ENCODE data around the gene CRYBG1.

The CRYBG1 gene

GRCh38 chr6:106421496-106421895, 61.0 kb downstream of the CRYBG1 start:
- DNase-seq (ENCODE audit: low spot score): no peak

- no peak for DNase-seq (ENCODE audit: low spot score)
These were observed 62.0 kb downstream of the CRYBG1 start for GRCh38 chr6:106422534-106422933.

GRCh38 chr6:106425382-106425781, 64.9 kb downstream of the CRYBG1 start:
- no peak for DNase-seq (ENCODE audit: low spot score)

DNA sequence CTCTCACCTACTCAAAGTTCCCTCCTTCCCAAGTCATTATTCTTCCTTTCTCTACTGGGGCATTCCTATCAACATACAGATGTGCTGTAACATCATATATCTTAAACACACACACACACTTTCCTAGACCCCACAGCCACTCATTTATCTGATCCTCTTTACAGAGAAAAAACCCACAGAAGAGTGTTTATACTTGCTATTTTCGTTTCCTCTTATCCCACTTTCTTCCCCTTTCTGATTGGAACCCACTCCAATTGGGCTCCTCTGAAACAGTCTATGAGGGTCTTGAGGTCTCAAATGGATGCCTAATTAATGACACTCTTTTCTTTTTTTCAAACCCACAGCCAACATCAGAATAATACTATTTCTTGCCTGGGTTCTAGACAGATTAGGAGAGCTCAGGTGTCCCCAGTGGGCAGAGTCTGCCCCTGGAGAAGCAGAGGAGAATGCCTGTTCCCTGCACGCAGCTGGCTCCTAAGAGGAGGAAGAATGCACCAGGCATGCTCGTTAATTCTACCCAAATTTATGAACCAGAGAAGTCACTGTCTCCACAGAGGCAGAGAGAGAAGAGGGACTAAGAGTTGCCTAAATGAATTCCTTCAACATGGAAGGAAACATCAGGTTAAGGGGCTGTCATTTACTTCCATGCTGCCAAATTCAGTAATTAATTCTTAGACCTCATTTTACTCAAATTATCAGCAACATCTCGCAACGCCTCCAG, 65.9 kb downstream of the CRYBG1 start:
- no peak for DNase-seq (ENCODE audit: low spot score)

GRCh38 chr6:106430466-106430865, 69.9 kb downstream of the CRYBG1 start:
- no peak for DNase-seq (ENCODE audit: low spot score)

- DNase-seq (ENCODE audit: low spot score): no peak
These were observed 70.9 kb downstream of the CRYBG1 start for GRCh38 chr6:106431405-106431804.

GRCh38 chr6:106431972-106432371, 71.5 kb downstream of the CRYBG1 start:
- DNase-seq (ENCODE audit: low spot score): no peak

GRCh38 chr6:106434530-106434929, 74.0 kb downstream of the CRYBG1 start:
- no peak for DNase-seq (ENCODE audit: low spot score)

DNA sequence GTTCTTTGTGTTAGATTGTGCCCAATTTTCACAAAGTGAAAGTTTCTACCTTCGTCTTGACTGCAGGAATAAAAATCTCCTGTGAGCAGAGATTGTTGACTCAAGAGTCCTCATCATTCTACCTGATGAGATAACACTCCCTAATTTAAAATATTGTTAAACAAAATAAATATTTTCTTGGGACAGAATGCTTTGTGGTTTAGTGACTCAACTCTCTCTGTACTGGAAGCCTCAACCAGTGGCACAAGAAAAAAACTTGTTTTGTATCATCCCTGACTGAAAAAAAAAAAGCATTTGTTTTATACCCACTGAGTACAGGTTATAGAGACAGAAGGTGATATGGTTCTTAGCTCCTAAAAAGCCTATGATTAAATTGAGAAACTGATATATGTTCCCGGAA, 78.9 kb downstream of the CRYBG1 start:
- no peak for DNase-seq (ENCODE audit: low spot score)

DNA sequence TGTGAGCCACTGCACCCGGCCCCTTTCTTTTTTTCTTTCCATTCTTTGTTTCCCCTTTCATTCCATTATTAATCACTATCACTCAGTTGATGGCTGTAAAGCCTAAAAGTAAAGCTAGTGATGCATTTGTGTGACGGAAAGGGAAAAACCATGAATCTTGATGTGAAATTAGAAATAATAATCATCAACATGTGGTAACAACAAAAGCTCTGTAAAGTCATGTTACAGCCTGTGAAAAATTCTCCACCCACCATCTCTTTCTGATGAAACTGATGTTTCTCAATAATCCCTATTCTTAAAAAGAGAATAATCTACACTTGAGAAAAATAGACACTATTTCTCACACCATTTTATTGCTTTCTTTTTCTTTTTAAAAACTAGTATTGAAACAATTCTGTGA, 80.0 kb downstream of the CRYBG1 start:
- no peak for DNase-seq (ENCODE audit: low spot score)

DNA sequence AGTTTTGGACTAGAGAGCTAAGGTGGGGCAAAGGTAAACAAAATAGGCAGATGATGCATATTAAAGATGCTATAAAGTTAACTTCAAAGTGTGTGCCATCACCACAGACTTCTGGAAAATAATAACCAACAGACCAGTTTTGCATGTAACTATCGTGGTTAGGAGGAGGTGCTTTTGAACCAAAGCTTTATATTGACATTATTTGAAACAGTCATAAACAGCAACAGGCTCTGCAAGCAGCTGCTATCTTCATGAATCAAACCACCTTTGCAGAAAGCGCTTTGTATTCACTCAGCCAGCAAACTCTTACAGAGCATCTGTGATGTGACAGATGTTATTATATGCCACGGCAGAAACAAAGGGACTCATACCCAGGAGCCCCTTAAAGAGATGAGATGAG, 81.9 kb downstream of the CRYBG1 start:
- DNase-seq (ENCODE audit: low spot score): no peak

DNA sequence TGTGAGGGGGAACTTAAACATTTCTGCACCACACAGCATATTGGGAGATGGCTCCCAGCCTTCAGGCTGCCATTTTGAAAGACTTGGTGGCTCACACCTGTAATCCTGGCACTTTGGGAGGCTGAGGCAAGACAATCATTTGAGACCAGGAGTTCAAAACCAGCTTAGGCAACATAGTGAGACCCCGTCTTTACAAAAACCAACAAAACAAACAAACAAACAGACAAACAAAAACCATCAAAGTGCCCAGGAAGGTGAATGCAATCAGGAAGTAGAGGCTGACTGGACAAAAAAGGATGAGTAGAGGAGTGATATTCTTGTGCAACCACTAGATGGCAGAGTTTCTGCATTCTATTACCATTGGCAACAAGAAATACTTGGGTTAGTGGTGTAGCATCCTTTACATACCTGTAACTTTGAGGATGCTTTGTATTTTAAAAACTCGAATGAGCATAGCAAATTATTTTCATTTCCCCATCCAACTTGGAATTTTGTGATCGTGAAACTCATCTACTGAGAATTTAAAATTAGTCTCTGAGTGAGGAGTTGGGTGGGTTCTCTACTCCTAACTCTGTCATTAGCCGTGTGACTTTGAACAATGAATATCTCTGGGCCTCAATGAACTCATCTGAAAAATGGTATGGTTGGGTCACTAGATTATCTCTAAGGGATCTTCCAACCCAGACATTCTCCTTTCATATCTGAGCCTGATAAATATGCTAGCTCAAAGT, 84.4 kb downstream of the CRYBG1 start:
- peak; percentile 70 for DNase-seq (ENCODE audit: low spot score)

- DNase-seq (ENCODE audit: low spot score): no peak
These were observed 85.0 kb downstream of the CRYBG1 start for GRCh38 chr6:106445508-106445878.

GRCh38 chr6:106446287-106446885, 85.9 kb downstream of the CRYBG1 start:
- no peak for DNase-seq (ENCODE audit: low spot score)

DNA sequence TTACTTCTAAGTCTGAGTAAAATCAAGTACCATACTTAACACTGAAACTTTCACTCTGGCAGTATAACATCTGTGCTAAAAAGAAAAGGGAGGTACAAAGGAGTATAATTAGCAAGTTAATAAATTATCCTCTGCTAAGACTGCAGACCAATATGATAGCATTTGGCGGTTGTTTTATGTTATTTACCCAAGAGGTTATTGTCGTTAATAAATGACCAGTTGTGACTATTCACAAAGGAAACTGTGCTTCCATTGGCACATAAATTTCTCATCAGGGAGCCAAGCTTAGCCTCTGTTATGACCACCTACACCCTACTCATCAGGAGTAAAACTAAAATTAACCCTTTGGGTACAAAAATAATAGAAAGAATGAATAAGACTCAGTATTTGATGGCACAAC, 86.5 kb downstream of the CRYBG1 start:
- DNase-seq (ENCODE audit: low spot score): no peak

DNA sequence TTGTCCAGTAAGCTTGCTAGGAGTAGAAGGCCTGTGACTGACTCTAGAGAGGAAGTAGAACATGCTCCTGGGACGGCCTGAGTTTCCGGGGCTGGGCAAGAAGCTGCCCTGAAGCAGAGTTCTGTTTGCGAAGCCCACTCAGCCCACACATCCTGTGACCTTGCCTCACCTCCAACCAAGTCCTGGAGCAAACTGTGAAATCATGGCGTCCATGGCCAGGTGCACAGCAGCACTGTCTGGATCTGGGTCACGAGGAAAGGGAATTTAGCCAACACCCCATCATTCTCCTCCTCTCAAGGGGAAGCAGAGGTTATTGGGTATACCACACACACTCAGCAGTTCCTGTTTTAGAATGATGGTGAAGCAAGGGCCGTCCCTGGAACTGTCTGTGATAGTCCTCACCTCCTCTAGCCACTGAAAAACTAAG, 87.5 kb downstream of the CRYBG1 start:
- DNase-seq (ENCODE audit: low spot score): no peak

- no peak for DNase-seq (ENCODE audit: low spot score)
These were observed 90.1 kb downstream of the CRYBG1 start for GRCh38 chr6:106450653-106451052.

DNA sequence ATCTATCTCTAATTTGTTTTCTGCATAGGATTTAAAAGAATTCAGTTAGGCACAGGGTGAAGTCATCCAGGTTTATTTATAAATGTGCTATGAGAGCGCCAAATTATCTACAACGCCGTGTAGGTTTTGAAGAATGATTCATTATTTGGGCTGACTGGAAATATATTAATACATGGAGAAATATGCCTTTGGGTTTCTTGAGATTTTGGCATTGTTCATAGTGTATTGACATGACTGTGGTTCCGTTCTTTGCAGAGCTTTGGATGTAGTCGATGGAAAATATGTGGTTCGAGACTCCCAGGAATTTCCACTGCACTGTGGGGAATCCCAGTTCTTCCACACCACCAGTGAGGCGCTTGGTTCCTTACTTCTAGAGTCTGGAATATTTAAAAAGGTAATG, 90.9 kb downstream of the CRYBG1 start:
- DNase-seq (ENCODE audit: low spot score): no peak

DNA sequence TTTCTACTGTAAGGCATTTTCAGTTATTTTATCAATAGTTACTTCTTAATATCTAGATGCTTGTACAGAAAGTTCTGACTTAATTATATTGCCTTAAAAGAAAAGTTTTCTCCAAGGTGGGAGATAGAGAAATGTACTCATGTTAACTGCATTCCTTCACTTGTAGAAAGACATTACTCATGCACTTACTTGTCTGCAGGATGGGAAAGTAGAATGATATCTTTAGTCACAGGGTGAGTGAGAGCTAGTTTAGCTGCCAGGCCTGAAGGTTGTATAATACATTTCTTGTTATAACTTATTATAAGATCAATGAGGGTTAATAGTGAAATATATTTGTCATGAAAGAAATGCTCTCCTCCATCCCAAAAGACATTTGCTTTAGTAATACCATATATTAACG, 92.1 kb downstream of the CRYBG1 start:
- DNase-seq (ENCODE audit: low spot score): no peak

GRCh38 chr6:106453756-106454367, 93.3 kb downstream of the CRYBG1 start:
- DNase-seq (ENCODE audit: low spot score): no peak

GRCh38 chr6:106456756-106457155, 96.2 kb downstream of the CRYBG1 start:
- no peak for DNase-seq (ENCODE audit: low spot score)

DNA sequence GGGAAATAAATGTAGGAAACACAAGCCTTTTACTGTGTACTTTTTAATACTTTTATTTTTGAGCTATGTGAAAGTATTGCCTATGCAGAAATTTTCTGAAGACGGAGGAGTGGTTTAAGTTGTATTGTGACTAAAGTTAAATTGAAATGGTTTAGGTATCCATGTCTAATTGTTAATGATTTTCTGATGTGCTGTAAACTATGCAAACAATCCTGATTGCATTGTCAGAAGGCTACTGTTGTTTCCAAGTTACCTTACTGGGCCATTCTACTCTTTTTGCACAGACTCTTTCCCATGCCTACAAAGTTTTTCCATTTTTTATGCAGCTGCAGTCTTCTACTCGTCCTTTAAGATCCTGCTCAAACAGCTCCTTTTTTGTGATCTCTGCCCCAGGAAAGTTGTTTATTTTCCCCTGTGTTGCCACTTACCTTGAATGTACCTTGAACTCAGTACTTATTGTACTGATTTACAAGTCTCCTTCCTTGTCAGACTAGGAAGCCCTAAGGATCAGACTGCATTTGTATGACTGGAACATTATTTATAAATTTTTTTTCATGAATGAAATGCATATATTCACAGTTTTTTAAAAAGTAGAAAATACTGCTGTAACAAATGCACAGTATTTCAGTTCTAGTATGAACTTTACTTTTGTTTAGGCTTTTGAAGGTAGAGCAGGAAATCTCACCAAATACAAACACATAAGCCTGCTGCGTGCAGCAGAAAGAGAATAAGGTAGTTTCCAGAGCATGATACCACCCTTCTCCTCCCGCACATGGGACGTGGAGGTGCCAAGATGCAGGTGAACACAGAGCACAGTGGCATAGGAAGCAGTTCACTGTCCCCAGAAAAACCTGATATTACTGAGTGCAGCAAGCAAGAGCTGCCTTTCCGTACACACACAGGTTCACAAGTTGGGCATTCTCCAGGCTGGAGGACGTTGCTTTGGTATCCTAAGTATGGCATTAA, 97.8 kb downstream of the CRYBG1 start:
- no peak for DNase-seq (ENCODE audit: low spot score)
